KMS-11 (cell line): Measurements from ENCODE around the gene ZNF83.
A peak's percentile ranks its signal among the peaks of the same experiment; 100 is the strongest.
"Not testable (repeated sequence)": the region's sequence is repeated elsewhere in the genome, so short reads cannot be mapped to it uniquely, and the experiment has no call there.

ENCODE experiments used
- H2AFZ ChIP-seq: fragments of 200-600 bp; sonication (generic); 2 replicates; pipeline ENCODE4 v1.6.1; 2016; ENCODE audit warnings: antibody characterized with exemption, mixed run types, low read depth
- H3K27ac ChIP-seq: fragments of 200-600 bp; sonication (generic); 2 replicates; pipeline ENCODE4 v1.6.1; 2016; ENCODE audit warnings: mild to moderate bottlenecking, mixed run types
- H3K27me3 ChIP-seq: fragments of 200-600 bp; sonication (generic); 2 replicates; pipeline ENCODE4 v1.6.1; 2017; ENCODE audit warnings: mild to moderate bottlenecking, low read depth, mixed run types, moderate library complexity; ENCODE audit not compliant: insufficient read depth
- H3K36me3 ChIP-seq: fragments of 200-600 bp; sonication (generic); 2 replicates; pipeline ENCODE4 v1.6.1; 2017; ENCODE audit warnings: mild to moderate bottlenecking, mixed run types; ENCODE audit not compliant: insufficient read depth
- H3K4me1 ChIP-seq: fragments of 200-600 bp; sonication (generic); 2 replicates; pipeline ENCODE4 v1.6.1; 2016; ENCODE audit warnings: mild to moderate bottlenecking, low read depth, mixed run types; ENCODE audit not compliant: poor library complexity, severe bottlenecking
- H3K4me2 ChIP-seq: fragments of 200-600 bp; sonication (generic); 2 replicates; pipeline ENCODE4 v1.7.0; 2016; ENCODE audit warnings: mild to moderate bottlenecking, mixed run types
- H3K4me3 ChIP-seq: fragments of 200-600 bp; sonication (generic); IDR thresholded peaks from 2 replicates; pipeline ENCODE4 v1.6.1; 2017; ENCODE audit warnings: low read depth, low read length, mixed read lengths; ENCODE audit not compliant: insufficient read depth
- H3K79me2 ChIP-seq: fragments of 200-600 bp; sonication (generic); 2 replicates; pipeline ENCODE4 v1.6.1; 2016; ENCODE audit warnings: low read depth, mixed run types; ENCODE audit not compliant: insufficient read depth
- H3K9ac ChIP-seq: fragments of 200-600 bp; sonication (generic); 2 replicates; pipeline ENCODE4 v1.6.1; 2016; ENCODE audit warnings: mild to moderate bottlenecking, mixed run types
- H4K20me1 ChIP-seq: fragments of 200-600 bp; sonication (generic); 2 replicates; pipeline ENCODE4 v1.6.1; 2016; ENCODE audit warnings: mild to moderate bottlenecking, mixed run types; ENCODE audit not compliant: insufficient read depth
- CTCF ChIP-seq: fragments of 200-600 bp; sonication (generic); conservative IDR thresholded peaks from 2 replicates; pipeline ENCODE4 v1.6.1; 2017; ENCODE audit warnings: low read depth, mild to moderate bottlenecking, antibody characterized with exemption, low read length, moderate library complexity, mixed read lengths

Gene ZNF83

GRCh38 chr19:52637718-52638585, at the start of gene ZNF83:
Gene ZNF83, minus strand, starts transcription at chr19:52638355.
- Histone ChIP-seq H3K4me1 (no peaks in the 10 kb centered on the region), H3K79me2 (no peaks in the 10 kb centered on the region), H3K36me3 (no peaks in the 10 kb centered on the region), H3K27ac (no peak within 1 kb of the TSS; the same call in 1 of the 2 replicates), H3K4me3 (no peak within 1 kb of the TSS), H4K20me1 (no peaks in the 10 kb centered on the region), H3K4me2 (peak within 1 kb of the TSS; percentile 21), H2AFZ (peak within 1 kb of the TSS; percentile 41; the same call in 1 of the 2 replicates), H3K9ac (peak within 1 kb of the TSS; percentile 27; the same call in 1 of the 2 replicates), H3K27me3 (no peaks in the 10 kb centered on the region)
- no peak for TF ChIP-seq CTCF

GRCh38 chr19:52687684-52688083, 49.5 kb upstream of the ZNF83 start:
- no peaks in the 10 kb centered on the region for H3K79me2 ChIP-seq

GRCh38 chr19:52685811-52686210, 47.7 kb upstream of the ZNF83 start:
- H2AFZ ChIP-seq: no peak overlapping the region
- no peak overlapping the region for H3K4me3 ChIP-seq
- H3K4me1 ChIP-seq: no peaks in the 10 kb centered on the region
- no peak overlapping the region for H3K4me2 ChIP-seq
- TF ChIP-seq CTCF: no peak
- H3K27ac ChIP-seq: no peak overlapping the region
- H3K27me3 ChIP-seq: no peaks in the 10 kb centered on the region
- no peaks in the 10 kb centered on the region for H3K79me2 ChIP-seq
- no peaks in the 10 kb centered on the region for H4K20me1 ChIP-seq
- H3K9ac ChIP-seq: no peak overlapping the region
- no peaks in the 10 kb centered on the region for H3K36me3 ChIP-seq

More at GRCh38 chr19:52687684-52688083, 49.5 kb upstream of the ZNF83 start:
- Histone ChIP-seq H3K4me2 (no peak overlapping the region), H3K27ac (no peak overlapping the region), H3K36me3 (no peaks in the 10 kb centered on the region), H3K9ac (no peak overlapping the region), H3K4me3 (no peak overlapping the region), H3K27me3 (no peaks in the 10 kb centered on the region), H4K20me1 (no peaks in the 10 kb centered on the region), H3K4me1 (no peaks in the 10 kb centered on the region), H2AFZ (no peak overlapping the region)
- no peak for TF ChIP-seq CTCF

GRCh38 chr19:52681216-52681615, 43.1 kb upstream of the ZNF83 start:
- H3K4me1 ChIP-seq, H3K79me2 ChIP-seq, H4K20me1 ChIP-seq, H3K9ac ChIP-seq, H3K27me3 ChIP-seq, H3K4me2 ChIP-seq, H2AFZ ChIP-seq, H3K36me3 ChIP-seq, H3K4me3 ChIP-seq, H3K27ac ChIP-seq: not testable (repeated sequence)

- Histone ChIP-seq H3K27ac (no peak overlapping the region), H3K27me3 (no peaks in the 10 kb centered on the region), H3K9ac (no peak overlapping the region), H2AFZ (no peak overlapping the region), H3K4me2 (no peak overlapping the region), H3K4me1 (no peaks in the 10 kb centered on the region), H3K36me3 (no peaks in the 10 kb centered on the region), H3K4me3 (no peak overlapping the region), H3K79me2 (no peaks in the 10 kb centered on the region), H4K20me1 (no peaks in the 10 kb centered on the region)
- TF ChIP-seq CTCF: no peak
Measured at GRCh38 chr19:52679598-52679997, 41.4 kb upstream of the ZNF83 start.

- not testable (repeated sequence) for H3K36me3 ChIP-seq, H3K27me3 ChIP-seq, H3K27ac ChIP-seq, H3K79me2 ChIP-seq, H3K9ac ChIP-seq, H3K4me2 ChIP-seq, H3K4me3 ChIP-seq, H3K4me1 ChIP-seq, H4K20me1 ChIP-seq, H2AFZ ChIP-seq
Measured at GRCh38 chr19:52675239-52675638, 37.1 kb upstream of the ZNF83 start.
